OCI-LY1 (cell line): ENCODE measurements around the gene SPOPL.
"Not testable (repeated sequence)": the region's sequence is repeated elsewhere in the genome, so short reads cannot be mapped to it uniquely, and the experiment has no call there.

Experiments
- H2AFZ ChIP-seq: fragments of 200-600 bp; sonication (generic), shearing (Covaris generic); 2 replicates; pipeline ENCODE4 v1.6.0; 2014; ENCODE audit warnings: antibody characterized with exemption, mild to moderate bottlenecking, low read length
- H3F3A ChIP-seq: fragments of 200-600 bp; sonication (generic), shearing (Covaris generic); 2 replicates; pipeline ENCODE4 v1.6.0; 2014; ENCODE audit warnings: mild to moderate bottlenecking, antibody characterized with exemption, low read length, moderate library complexity; ENCODE audit not compliant: insufficient read depth
- H3K27ac ChIP-seq: fragments of 200-600 bp; sonication (generic); 2 replicates; pipeline ENCODE4 v1.5.1; 2014; ENCODE audit warnings: low read length, mixed run types, mild to moderate bottlenecking, low read depth; ENCODE audit not compliant: poor library complexity, severe bottlenecking
- H3K27me3 ChIP-seq: fragments of 200-600 bp; sonication (generic); 2 replicates; pipeline ENCODE4 v1.6.0; 2014; ENCODE audit warnings: antibody characterized with exemption, mild to moderate bottlenecking, low read length, moderate library complexity; ENCODE audit not compliant: insufficient read depth
- H3K36me3 ChIP-seq: fragments of 200-600 bp; sonication (generic); 2 replicates; pipeline ENCODE4 v1.6.1; 2014; ENCODE audit warnings: mild to moderate bottlenecking, antibody characterized with exemption, low read length, moderate library complexity, mixed read lengths; ENCODE audit not compliant: insufficient read depth
- H3K4me1 ChIP-seq: fragments of 200-600 bp; sonication (generic); 2 replicates; pipeline ENCODE4 v1.5.1; 2014; ENCODE audit warnings: mild to moderate bottlenecking, low read length, moderate library complexity; ENCODE audit not compliant: insufficient read depth, severe bottlenecking
- H3K4me2 ChIP-seq: fragments of 200-600 bp; sonication (generic), shearing (Covaris generic); 2 replicates; pipeline ENCODE4 v1.6.1; 2014; ENCODE audit warnings: low read length
- H3K4me3 ChIP-seq: fragments of 200-600 bp; sonication (generic); 2 replicates; pipeline ENCODE4 v1.5.1; 2014; ENCODE audit warnings: low read length, low read depth, mild to moderate bottlenecking, mixed read lengths; ENCODE audit not compliant: poor library complexity, severe bottlenecking
- H3K79me2 ChIP-seq: fragments of 200-600 bp; shearing (Covaris generic); 2 replicates; pipeline ENCODE4 v1.6.1; 2016; ENCODE audit warnings: mixed run types, low read length, mixed read lengths; ENCODE audit not compliant: insufficient read depth
- H3K9ac ChIP-seq: fragments of 200-600 bp; sonication (generic), shearing (Covaris generic); 2 replicates; pipeline ENCODE4 v1.6.1; 2014; ENCODE audit warnings: mild to moderate bottlenecking, low read length, mixed read lengths
- H3K9me2 ChIP-seq: fragments of 200-600 bp; sonication (generic), shearing (Covaris generic); 2 replicates; pipeline ENCODE4 v1.6.1; 2014; ENCODE audit warnings: low read depth, mild to moderate bottlenecking, low read length, mixed read lengths
- H3K9me3 ChIP-seq: fragments of 200-600 bp; shearing (Covaris generic); 2 replicates; pipeline ENCODE4 v1.6.1; 2014; ENCODE audit warnings: low read length, mixed read lengths
- H4K20me1 ChIP-seq: fragments of 200-600 bp; sonication (generic), shearing (Covaris generic); 2 replicates; pipeline ENCODE4 v1.6.0; 2016; ENCODE audit warnings: mild to moderate bottlenecking, low read length; ENCODE audit not compliant: insufficient read depth
- EZH2 ChIP-seq: fragments of 200-600 bp; sonication (generic), shearing (Covaris generic); IDR thresholded peaks from 2 replicates; pipeline ENCODE4 v1.8.0; 2017; ENCODE audit warnings: borderline replicate concordance, mixed run types, mild to moderate bottlenecking, antibody characterized with exemption, low read length, moderate library complexity, mixed read lengths
- TF ChIP-seq, protein P1 (sequence below): fragments of 200-600 bp; sonication (generic), shearing (Covaris generic); IDR thresholded peaks from 2 replicates; pipeline ENCODE4 v1.5.1; 2017; ENCODE audit warnings: mild to moderate bottlenecking, antibody characterized with exemption, low read length, moderate library complexity, mixed read lengths

Gene SPOPL

DNA sequence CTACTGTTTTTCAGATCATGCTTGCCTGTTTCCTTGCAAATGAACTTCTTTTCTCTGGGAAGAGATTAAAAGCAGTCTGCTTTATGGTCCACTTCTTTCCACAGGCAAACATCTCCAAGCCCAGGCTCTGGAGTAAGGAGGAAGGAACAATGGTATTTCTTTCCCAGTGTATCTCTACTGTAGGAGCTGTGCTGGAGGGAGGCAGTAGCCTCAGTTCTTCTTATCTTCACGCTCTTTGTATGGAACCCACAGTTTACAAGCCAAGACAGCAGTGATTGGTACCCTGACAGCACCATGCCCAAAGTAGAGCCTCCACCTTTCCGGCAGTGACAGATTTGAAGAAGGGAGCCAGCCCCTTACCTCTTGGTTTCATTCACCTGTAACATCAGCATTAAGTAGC is 35.2 kb downstream of the SPOPL start:
- Histone ChIP-seq H3K36me3 (peaks cover 26% of the 10 kb centered on the region), H3K9me2 (no peaks in the 10 kb centered on the region), H3K79me2 (peaks cover 51% of the 10 kb centered on the region), H3F3A (no peaks in the 10 kb centered on the region), H3K27me3 (no peaks in the 10 kb centered on the region), H2AFZ (no peak overlapping the region), H3K9me3 (peaks cover 10% of the 10 kb centered on the region; the same call in 1 of the 2 replicates), H3K9ac (no peak overlapping the region), H3K27ac (no peak overlapping the region), H3K4me1 (no peaks in the 10 kb centered on the region), H4K20me1 (no peaks in the 10 kb centered on the region; the same call in 1 of the 2 replicates), H3K4me2 (no peak overlapping the region), H3K4me3 (no peak overlapping the region)
- TF ChIP-seq, protein P1, sequence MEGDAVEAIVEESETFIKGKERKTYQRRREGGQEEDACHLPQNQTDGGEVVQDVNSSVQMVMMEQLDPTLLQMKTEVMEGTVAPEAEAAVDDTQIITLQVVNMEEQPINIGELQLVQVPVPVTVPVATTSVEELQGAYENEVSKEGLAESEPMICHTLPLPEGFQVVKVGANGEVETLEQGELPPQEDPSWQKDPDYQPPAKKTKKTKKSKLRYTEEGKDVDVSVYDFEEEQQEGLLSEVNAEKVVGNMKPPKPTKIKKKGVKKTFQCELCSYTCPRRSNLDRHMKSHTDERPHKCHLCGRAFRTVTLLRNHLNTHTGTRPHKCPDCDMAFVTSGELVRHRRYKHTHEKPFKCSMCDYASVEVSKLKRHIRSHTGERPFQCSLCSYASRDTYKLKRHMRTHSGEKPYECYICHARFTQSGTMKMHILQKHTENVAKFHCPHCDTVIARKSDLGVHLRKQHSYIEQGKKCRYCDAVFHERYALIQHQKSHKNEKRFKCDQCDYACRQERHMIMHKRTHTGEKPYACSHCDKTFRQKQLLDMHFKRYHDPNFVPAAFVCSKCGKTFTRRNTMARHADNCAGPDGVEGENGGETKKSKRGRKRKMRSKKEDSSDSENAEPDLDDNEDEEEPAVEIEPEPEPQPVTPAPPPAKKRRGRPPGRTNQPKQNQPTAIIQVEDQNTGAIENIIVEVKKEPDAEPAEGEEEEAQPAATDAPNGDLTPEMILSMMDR: no peak
- no peak for TF ChIP-seq EZH2

DNA sequence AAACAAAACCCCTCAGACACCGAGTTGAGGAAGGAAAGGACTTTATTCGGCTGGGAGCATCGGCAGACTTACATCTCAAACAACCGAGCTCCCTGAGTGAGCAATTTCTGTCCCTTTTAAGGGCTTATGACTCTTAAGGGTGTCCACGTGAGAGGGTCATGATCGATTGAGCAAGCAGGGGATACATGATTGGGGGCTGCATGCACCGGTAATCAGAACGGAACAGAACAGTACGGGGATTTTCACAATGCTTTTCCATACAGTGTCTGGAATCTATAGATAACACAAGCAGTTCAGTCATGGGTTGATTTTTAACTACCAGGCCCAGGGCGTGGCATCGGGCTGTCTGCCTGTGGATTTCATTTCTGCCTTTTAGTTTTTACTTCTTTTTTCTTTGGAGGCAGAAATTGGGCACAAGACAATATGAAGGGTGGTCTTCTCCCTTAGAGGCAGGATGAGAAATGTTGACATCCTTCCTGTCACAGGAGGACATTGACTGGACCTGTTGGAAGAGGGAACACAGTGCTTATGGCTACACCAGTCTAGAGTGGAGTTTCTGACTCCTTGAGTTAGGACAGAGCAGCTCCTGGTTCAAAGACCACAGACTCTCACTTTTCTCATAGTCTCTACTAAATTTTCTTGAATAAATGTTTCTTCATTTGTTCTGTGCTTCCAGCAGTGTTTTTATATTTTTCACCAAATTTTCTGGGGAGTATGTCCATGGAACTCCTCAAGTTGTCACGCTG is 35.8 kb downstream of the SPOPL start:
- Histone ChIP-seq H3K9ac (no peak overlapping the region), H3K9me2 (no peaks in the 10 kb centered on the region), H3F3A (no peaks in the 10 kb centered on the region), H3K9me3 (peaks cover 10% of the 10 kb centered on the region; the same call in 1 of the 2 replicates), H3K4me3 (no peak overlapping the region), H3K4me1 (no peaks in the 10 kb centered on the region), H3K4me2 (no peak overlapping the region), H2AFZ (no peak overlapping the region), H3K36me3 (peaks cover 26% of the 10 kb centered on the region), H3K27me3 (no peaks in the 10 kb centered on the region), H3K79me2 (peaks cover 46% of the 10 kb centered on the region), H4K20me1 (no peaks in the 10 kb centered on the region; the same call in 1 of the 2 replicates), H3K27ac (no peak overlapping the region)
- TF ChIP-seq EZH2: no peak
- TF ChIP-seq, protein P1: no peak

DNA sequence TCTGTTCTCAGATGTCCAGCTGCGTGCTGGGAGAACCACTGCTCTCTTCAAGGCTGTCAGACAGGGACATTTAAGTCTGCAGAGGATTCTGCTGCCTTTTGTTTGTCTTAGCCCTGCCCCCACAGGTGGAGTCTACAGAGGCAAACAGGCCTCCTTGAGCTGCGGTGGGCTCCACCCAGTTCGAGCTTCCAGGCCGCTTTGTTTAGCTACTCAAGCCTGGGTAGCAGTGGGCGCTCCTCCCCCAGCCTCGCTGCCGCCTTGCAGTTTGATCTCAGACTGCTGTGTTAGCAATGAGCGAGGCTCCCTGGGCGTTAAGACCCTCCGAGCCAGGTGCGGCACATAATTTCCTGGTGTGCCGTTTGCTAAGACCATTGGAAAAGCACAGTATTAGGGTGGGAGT is 42.6 kb downstream of the SPOPL start:
- not testable (repeated sequence) for H3K9ac ChIP-seq, H3K9me2 ChIP-seq, H3K36me3 ChIP-seq, H4K20me1 ChIP-seq, H3K4me1 ChIP-seq, H2AFZ ChIP-seq, H3K27ac ChIP-seq, H3K4me3 ChIP-seq, H3K9me3 ChIP-seq, H3K27me3 ChIP-seq, H3F3A ChIP-seq, H3K4me2 ChIP-seq
- H3K79me2 ChIP-seq: peaks cover 35% of the 10 kb centered on the region

DNA sequence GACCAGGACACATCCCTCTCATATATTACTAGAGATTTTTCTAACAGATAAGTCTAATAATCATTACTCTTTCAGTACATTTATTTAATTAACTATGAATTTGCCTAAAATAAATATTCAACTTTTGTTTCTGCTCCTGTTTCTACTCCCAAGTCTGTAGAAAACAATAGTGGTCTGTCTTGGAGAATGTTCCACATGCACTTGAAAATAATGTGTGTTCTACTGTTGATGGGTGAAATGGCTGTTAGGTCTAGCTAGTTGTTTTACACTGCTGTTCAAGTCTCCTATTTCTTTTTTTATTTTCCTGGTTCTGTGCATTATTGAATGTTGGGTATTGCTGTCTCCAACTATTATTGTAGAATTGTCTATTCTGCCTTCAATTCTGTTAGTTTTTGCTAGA is 47.2 kb downstream of the SPOPL start:
- no peak overlapping the region for H3K27ac ChIP-seq
- no peaks in the 10 kb centered on the region for H3K9me3 ChIP-seq
- H3K4me1 ChIP-seq: no peaks in the 10 kb centered on the region
- H3K4me3 ChIP-seq: no peak overlapping the region
- no peak for TF ChIP-seq EZH2
- TF ChIP-seq, protein P1: no peak
- H3K27me3 ChIP-seq: no peaks in the 10 kb centered on the region
- no peak overlapping the region for H3K4me2 ChIP-seq
- H3F3A ChIP-seq: no peaks in the 10 kb centered on the region
- H3K9me2 ChIP-seq: no peaks in the 10 kb centered on the region
- no peak overlapping the region for H2AFZ ChIP-seq
- no peak overlapping the region for H3K9ac ChIP-seq
- H3K36me3 ChIP-seq: peaks cover 35% of the 10 kb centered on the region
- H3K79me2 ChIP-seq: peaks cover 41% of the 10 kb centered on the region
- no peaks in the 10 kb centered on the region for H4K20me1 ChIP-seq
